Ectodermal cell (in vitro differentiated cells): ENCODE data around the gene CHCHD4. TPM values are rescaled to one million over a fixed set of nuclear protein-coding genes. Genes with fewer than 3 reads are reported as not detected.

Experiments used
- H3K27ac ChIP-seq: 2 replicates; pipeline ENCODE4 v1.7.0; 2013; ENCODE audit warnings: mild to moderate bottlenecking, low read depth, low read length; ENCODE audit not compliant: insufficient read depth, poor library complexity, severe bottlenecking
- H3K27me3 ChIP-seq: 2 replicates; pipeline ENCODE4 v1.7.0; 2013; ENCODE audit warnings: mild to moderate bottlenecking, low read length; ENCODE audit not compliant: insufficient read depth, control insufficient read depth, poor library complexity, severe bottlenecking
- H3K36me3 ChIP-seq: one replicate; pipeline ENCODE4 v1.7.0; 2013; ENCODE audit warnings: low read length; ENCODE audit not compliant: control insufficient read depth, insufficient read depth
- H3K4me1 ChIP-seq: one replicate; pipeline ENCODE4 v1.7.0; 2013; ENCODE audit warnings: low read length; ENCODE audit not compliant: control insufficient read depth, insufficient read depth
- H3K4me3 ChIP-seq: 2 replicates; pipeline ENCODE4 v1.7.0; 2013; ENCODE audit warnings: low read depth, low read length, control low read depth; ENCODE audit not compliant: insufficient read depth
- H3K9me3 ChIP-seq: 2 replicates; pipeline ENCODE4 v1.7.0; 2013; ENCODE audit warnings: mild to moderate bottlenecking, low read length, moderate library complexity; ENCODE audit not compliant: control insufficient read depth
- WGBS, 2 experiments: methylation state at CpG; one replicate each; pipeline ENCODE4 v1.1.7; 2013; ENCODE audit warnings: missing lambda C conversion rate in 2 of 2; 5-methylcytosine and 5-hydroxymethylcytosine counted together
- polyA plus RNA-seq, 4 experiments: library from polyadenylated mRNA; stranded (reverse); fragments of 50-300 nt; gene quantifications; one replicate each; pipeline ENCODE4 v1.2.3, GENCODE V29; 2013

CHCHD4 gene
- polyA plus RNA-seq (2013, experiment 1 of 4): 9.3 TPM
- 7.6 TPM for polyA plus RNA-seq (2013, experiment 2 of 4)
- polyA plus RNA-seq (2013, experiment 3 of 4): 8.3 TPM
- polyA plus RNA-seq (2013, experiment 4 of 4): 8.8 TPM

- Histone ChIP-seq H3K27ac (peak within 1 kb of the TSS; percentile 58), H3K36me3 (peaks cover 3% of the 10 kb centered on the region), H3K4me1 (no peaks in the 10 kb centered on the region), H3K27me3 (peaks cover 5% of the 10 kb centered on the region), H3K9me3 (no peaks in the 10 kb centered on the region), H3K4me3 (peak within 1 kb of the TSS; percentile 88)
- WGBS, 2 experiments: 0% methylated on average over 55 of the region's 55 CpGs
Observed at GRCh38 chr3:14124615-14125192, at the start of gene CHCHD4, which contains the start of gene TMEM43. Gene CHCHD4, minus strand, starts transcription at chr3:14124870. Its CDS starts 194 bp downstream, at chr3:14124676. Gene TMEM43, plus strand, starts transcription at chr3:14125052. Its CDS starts 142 bp downstream, at chr3:14125194.

- peaks cover 42% of the 10 kb centered on the region for H3K36me3 ChIP-seq
- H3K4me3 ChIP-seq: no peak overlapping the region
- WGBS, 2 experiments: 86 to 90% methylated on average over 5 of the region's 5 CpGs
- no peak overlapping the region for H3K27ac ChIP-seq
- H3K9me3 ChIP-seq: no peaks in the 10 kb centered on the region
- H3K4me1 ChIP-seq: no peaks in the 10 kb centered on the region
- no peaks in the 10 kb centered on the region for H3K27me3 ChIP-seq
Observed at GRCh38 chr3:14172496-14172895, 47.8 kb upstream of the CHCHD4 start.

- Histone ChIP-seq H3K27ac (no peak overlapping the region), H3K4me3 (no peak overlapping the region), H3K36me3 (peaks cover 52% of the 10 kb centered on the region), H3K4me1 (no peaks in the 10 kb centered on the region), H3K9me3 (no peaks in the 10 kb centered on the region), H3K27me3 (no peaks in the 10 kb centered on the region)
- WGBS, 2 experiments: 83 to 100% methylated on average over 1 to 2 of the region's 2 CpGs
Observed at GRCh38 chr3:14170531-14171159, 46.0 kb upstream of the CHCHD4 start.

- H3K27ac ChIP-seq: no peak overlapping the region
- H3K36me3 ChIP-seq: peaks cover 59% of the 10 kb centered on the region
Observed at GRCh38 chr3:14169871-14170270, 45.2 kb upstream of the CHCHD4 start.

GRCh38 chr3:14169435-14169834 is 44.8 kb upstream of the CHCHD4 start:
- no peak overlapping the region for H3K4me3 ChIP-seq
- H3K4me1 ChIP-seq: no peaks in the 10 kb centered on the region
- H3K9me3 ChIP-seq: no peaks in the 10 kb centered on the region
- H3K36me3 ChIP-seq: peaks cover 62% of the 10 kb centered on the region
- no peaks in the 10 kb centered on the region for H3K27me3 ChIP-seq
- no peak overlapping the region for H3K27ac ChIP-seq
- 95% methylated on average over 2 of the region's 2 CpGs for WGBS, 2 experiments

More at GRCh38 chr3:14169871-14170270, 45.2 kb upstream of the CHCHD4 start:
- Histone ChIP-seq H3K4me1 (no peaks in the 10 kb centered on the region), H3K9me3 (no peaks in the 10 kb centered on the region), H3K4me3 (no peak overlapping the region), H3K27me3 (no peaks in the 10 kb centered on the region)

GRCh38 chr3:14166877-14167603 is 42.4 kb upstream of the CHCHD4 start:
- Histone ChIP-seq H3K27ac (no peak overlapping the region), H3K36me3 (peaks cover 79% of the 10 kb centered on the region), H3K27me3 (no peaks in the 10 kb centered on the region), H3K4me3 (no peak overlapping the region), H3K4me1 (no peaks in the 10 kb centered on the region), H3K9me3 (no peaks in the 10 kb centered on the region)
- WGBS, 2 experiments: 94 to 97% methylated on average over 9 of the region's 9 CpGs

GRCh38 chr3:14162178-14162577 is 37.5 kb upstream of the CHCHD4 start:
- 88 to 98% methylated on average over 2 of the region's 2 CpGs for WGBS, 2 experiments
- Histone ChIP-seq H3K27me3 (no peaks in the 10 kb centered on the region), H3K9me3 (no peaks in the 10 kb centered on the region), H3K36me3 (peaks cover 75% of the 10 kb centered on the region), H3K4me1 (no peaks in the 10 kb centered on the region), H3K4me3 (no peak overlapping the region), H3K27ac (no peak overlapping the region)

- no peak overlapping the region for H3K4me3 ChIP-seq
- peaks cover 74% of the 10 kb centered on the region for H3K36me3 ChIP-seq
- H3K27me3 ChIP-seq: no peaks in the 10 kb centered on the region
- H3K27ac ChIP-seq: no peak overlapping the region
- WGBS, 2 experiments: 100% methylated on average over 1 to 2 of the region's 2 CpGs
- no peaks in the 10 kb centered on the region for H3K9me3 ChIP-seq
- no peaks in the 10 kb centered on the region for H3K4me1 ChIP-seq
Observed at GRCh38 chr3:14161282-14161681, 36.6 kb upstream of the CHCHD4 start.

- Histone ChIP-seq H3K9me3 (no peaks in the 10 kb centered on the region), H3K4me3 (no peak overlapping the region), H3K4me1 (no peaks in the 10 kb centered on the region), H3K27me3 (no peaks in the 10 kb centered on the region), H3K27ac (no peak overlapping the region), H3K36me3 (peaks cover 64% of the 10 kb centered on the region)
- WGBS, 2 experiments: 96% methylated on average over 6 to 8 of the region's 8 CpGs
Observed at GRCh38 chr3:14159426-14159825, 34.8 kb upstream of the CHCHD4 start.

- Histone ChIP-seq H3K27me3 (no peaks in the 10 kb centered on the region), H3K9me3 (no peaks in the 10 kb centered on the region), H3K4me3 (no peak overlapping the region), H3K36me3 (peaks cover 54% of the 10 kb centered on the region), H3K4me1 (no peaks in the 10 kb centered on the region), H3K27ac (no peak overlapping the region)
- WGBS, 2 experiments: 93 to 95% methylated on average over 14 of the region's 14 CpGs
Observed at GRCh38 chr3:14158370-14158769, 33.7 kb upstream of the CHCHD4 start.
